ENCODE data around the gene CFAP157.
A peak's percentile ranks its signal among the peaks of the same experiment; 100 is the strongest.

The CFAP157 gene

GRCh38 chr9:127683723-127684122 lies 23.1 kb upstream of the CFAP157 start:
- no peak for DNase-seq
- Mint-ChIP-seq H3K27me3 (no peaks in the 10 kb centered on the region), H3K4me3 (no peak overlapping the region), H3K27ac (no peak overlapping the region), H3K9me3 (no peaks in the 10 kb centered on the region), H3K36me3 (ENCODE audit: low read depth) (peaks cover 1% of the 10 kb centered on the region), H3K4me1 (no peaks in the 10 kb centered on the region)
- ATAC-seq, result no peak

DNA sequence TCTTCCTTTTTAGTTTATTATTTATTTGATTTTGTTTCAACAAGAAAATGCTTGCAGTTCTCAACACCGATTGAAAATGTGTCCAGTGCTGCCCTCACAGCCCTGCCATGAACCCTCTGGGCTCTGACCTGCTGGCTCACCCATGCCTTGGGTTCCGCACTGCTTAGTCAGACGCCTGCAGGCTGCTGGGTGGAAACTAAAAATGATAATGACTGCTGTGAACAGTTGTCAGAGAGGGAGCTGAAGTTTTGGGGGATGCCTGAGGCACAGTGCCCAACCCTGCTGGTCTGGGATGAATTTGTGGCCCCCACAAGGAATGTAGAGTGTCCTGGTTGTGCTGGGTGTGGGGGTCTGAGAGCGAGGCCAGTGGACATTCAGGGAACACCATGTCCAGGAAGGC lies 22.2 kb upstream of the CFAP157 start:
- Mint-ChIP-seq H3K27me3 (no peaks in the 10 kb centered on the region), H3K36me3 (ENCODE audit: low read depth) (peaks cover 1% of the 10 kb centered on the region), H3K4me1 (no peaks in the 10 kb centered on the region), H3K4me3 (no peak overlapping the region), H3K9me3 (no peaks in the 10 kb centered on the region), H3K27ac (no peak overlapping the region)
- ATAC-seq, result no peak
- no peak for DNase-seq

- DNase-seq, result no peak
- ATAC-seq, result no peak
- H3K27me3 Mint-ChIP-seq, result no peaks in the 10 kb centered on the region
- H3K4me3 Mint-ChIP-seq, result no peak overlapping the region
- H3K27ac Mint-ChIP-seq, result no peak overlapping the region
- H3K36me3 Mint-ChIP-seq (ENCODE audit: low read depth), result peaks cover 1% of the 10 kb centered on the region
- H3K4me1 Mint-ChIP-seq, result no peaks in the 10 kb centered on the region
- no peaks in the 10 kb centered on the region for H3K9me3 Mint-ChIP-seq
Measured at GRCh38 chr9:127686461-127687393, 20.1 kb upstream of the CFAP157 start.

DNA sequence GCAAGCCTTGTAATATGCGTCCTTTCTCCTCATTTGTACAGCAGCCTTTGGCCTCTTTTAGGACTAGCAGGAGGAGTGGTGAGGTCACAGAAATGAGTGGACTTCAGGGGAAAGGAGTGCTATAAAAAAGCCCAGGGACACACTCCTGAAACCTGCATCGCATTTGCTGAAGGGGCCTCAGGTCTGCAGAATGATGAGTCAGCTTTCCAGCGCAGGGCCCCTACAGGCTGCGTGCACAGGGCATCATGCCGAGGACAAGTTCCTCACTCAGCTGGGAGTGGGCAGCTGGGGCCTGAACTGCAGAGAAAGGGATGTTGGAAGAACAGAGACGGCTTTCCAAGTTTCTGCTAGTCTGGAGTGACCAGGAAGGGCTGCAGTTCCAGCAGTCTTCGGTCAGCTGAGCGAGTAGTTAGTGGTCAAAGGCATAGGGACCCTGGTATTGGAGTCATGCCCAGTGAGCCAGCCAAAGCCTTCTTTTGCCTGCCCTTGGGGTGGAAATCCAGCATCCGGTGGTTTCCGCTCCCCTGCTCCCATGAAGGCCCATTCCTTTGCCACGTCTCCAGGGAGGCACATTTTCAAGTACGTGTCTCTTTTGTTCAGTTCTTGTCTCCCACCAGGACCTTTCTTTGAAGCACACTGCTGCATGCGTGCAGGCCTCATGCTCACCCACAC lies 17.3 kb upstream of the CFAP157 start:
- Mint-ChIP-seq H3K4me1 (no peaks in the 10 kb centered on the region), H3K27ac (no peak overlapping the region), H3K36me3 (ENCODE audit: low read depth) (peaks cover 1% of the 10 kb centered on the region), H3K27me3 (no peaks in the 10 kb centered on the region), H3K9me3 (no peaks in the 10 kb centered on the region), H3K4me3 (no peak overlapping the region)
- ATAC-seq (no peak), DNase-seq (no peak)

DNA sequence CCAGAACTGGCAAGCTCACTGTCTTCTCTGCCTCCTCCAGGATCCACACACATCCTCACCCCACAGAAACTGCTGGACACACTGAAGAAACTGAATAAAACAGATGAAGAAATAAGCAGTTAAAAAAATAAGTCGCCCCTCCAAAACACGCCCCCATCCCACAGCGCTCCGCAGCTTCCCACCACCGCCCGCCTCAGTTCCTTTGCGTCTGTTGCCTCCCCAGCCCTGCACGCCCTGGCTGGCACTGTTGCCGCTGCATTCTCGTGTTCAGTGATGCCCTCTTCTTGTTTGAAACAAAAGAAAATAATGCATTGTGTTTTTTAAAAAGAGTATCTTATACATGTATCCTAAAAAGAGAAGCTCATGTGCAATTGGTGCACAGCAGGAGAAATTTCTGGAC lies 16.1 kb upstream of the CFAP157 start:
- DNase-seq, result no peak
- Mint-ChIP-seq H3K36me3 (ENCODE audit: low read depth) (peaks cover 1% of the 10 kb centered on the region), H3K27me3 (no peaks in the 10 kb centered on the region), H3K9me3 (no peaks in the 10 kb centered on the region), H3K4me3 (no peak overlapping the region), H3K4me1 (no peaks in the 10 kb centered on the region), H3K27ac (no peak overlapping the region)
- no peak for ATAC-seq

GRCh38 chr9:127692071-127692470 lies 14.7 kb upstream of the CFAP157 start:
- ATAC-seq (no peak), DNase-seq (no peak)
- no peaks in the 10 kb centered on the region for H3K27me3 Mint-ChIP-seq
- no peaks in the 10 kb centered on the region for H3K9me3 Mint-ChIP-seq
- no peaks in the 10 kb centered on the region for H3K4me1 Mint-ChIP-seq
- H3K27ac Mint-ChIP-seq, result no peak overlapping the region
- no peaks in the 10 kb centered on the region for H3K36me3 Mint-ChIP-seq (ENCODE audit: low read depth)
- no peak overlapping the region for H3K4me3 Mint-ChIP-seq

DNA sequence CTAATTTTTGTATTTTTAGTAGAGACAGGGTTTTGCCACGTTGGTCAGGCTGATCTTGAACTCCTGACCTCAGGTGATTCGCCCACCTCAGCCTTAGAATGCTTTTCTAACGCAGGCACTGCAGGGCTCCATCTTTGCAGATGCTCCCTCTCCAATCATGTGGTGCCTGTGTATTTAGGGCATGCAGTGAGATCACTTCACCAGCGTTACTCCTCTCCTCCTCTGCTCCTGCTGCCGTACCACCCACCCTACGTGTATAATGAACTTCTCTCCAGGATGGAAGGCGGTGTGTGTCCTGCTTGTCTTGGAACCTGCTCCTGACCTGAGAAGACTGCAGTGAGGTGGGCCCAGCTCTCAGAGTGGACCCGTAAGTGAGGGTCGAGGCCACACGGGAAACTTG lies 13.6 kb upstream of the CFAP157 start:
- H3K36me3 Mint-ChIP-seq (ENCODE audit: low read depth), result no peaks in the 10 kb centered on the region
- H3K4me3 Mint-ChIP-seq, result no peak overlapping the region
- no peak overlapping the region for H3K27ac Mint-ChIP-seq
- ATAC-seq, result no peak
- no peak for DNase-seq
- no peaks in the 10 kb centered on the region for H3K27me3 Mint-ChIP-seq
- no peaks in the 10 kb centered on the region for H3K9me3 Mint-ChIP-seq
- H3K4me1 Mint-ChIP-seq, result peaks cover under 1% of the 10 kb centered on the region

DNA sequence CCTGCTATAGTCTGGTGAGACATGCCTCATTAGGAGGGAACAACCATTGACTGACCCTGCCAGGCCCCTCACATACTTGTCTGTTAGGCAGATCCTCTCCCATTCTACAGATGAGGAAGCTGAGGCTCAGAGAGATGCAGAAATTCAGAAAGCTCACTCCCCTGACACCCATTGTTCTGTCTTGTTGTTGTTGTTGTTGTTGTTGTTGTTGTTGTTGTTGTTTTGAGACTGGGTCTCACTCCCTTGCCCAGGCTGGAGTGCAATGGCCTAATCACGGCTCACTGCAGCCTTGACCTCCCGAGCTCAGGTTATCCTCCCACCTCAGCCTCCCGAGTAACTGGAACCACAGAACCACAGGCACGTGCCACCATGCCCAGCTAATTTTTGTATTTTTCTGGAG lies 13.1 kb upstream of the CFAP157 start:
- ATAC-seq (no peak), DNase-seq (no peak)
- H3K4me3 Mint-ChIP-seq, result no peak overlapping the region
- H3K27ac Mint-ChIP-seq, result no peak overlapping the region
- H3K9me3 Mint-ChIP-seq, result no peaks in the 10 kb centered on the region
- H3K27me3 Mint-ChIP-seq, result no peaks in the 10 kb centered on the region
- H3K4me1 Mint-ChIP-seq, result peaks cover 2% of the 10 kb centered on the region
- no peaks in the 10 kb centered on the region for H3K36me3 Mint-ChIP-seq (ENCODE audit: low read depth)

GRCh38 chr9:127694890-127695720 lies 11.7 kb upstream of the CFAP157 start:
- H3K4me3 Mint-ChIP-seq, result no peak overlapping the region
- no peak for DNase-seq
- no peak overlapping the region for H3K27ac Mint-ChIP-seq
- no peaks in the 10 kb centered on the region for H3K36me3 Mint-ChIP-seq (ENCODE audit: low read depth)
- no peaks in the 10 kb centered on the region for H3K27me3 Mint-ChIP-seq
- no peak for ATAC-seq
- no peaks in the 10 kb centered on the region for H3K9me3 Mint-ChIP-seq
- peaks cover 14% of the 10 kb centered on the region for H3K4me1 Mint-ChIP-seq

DNA sequence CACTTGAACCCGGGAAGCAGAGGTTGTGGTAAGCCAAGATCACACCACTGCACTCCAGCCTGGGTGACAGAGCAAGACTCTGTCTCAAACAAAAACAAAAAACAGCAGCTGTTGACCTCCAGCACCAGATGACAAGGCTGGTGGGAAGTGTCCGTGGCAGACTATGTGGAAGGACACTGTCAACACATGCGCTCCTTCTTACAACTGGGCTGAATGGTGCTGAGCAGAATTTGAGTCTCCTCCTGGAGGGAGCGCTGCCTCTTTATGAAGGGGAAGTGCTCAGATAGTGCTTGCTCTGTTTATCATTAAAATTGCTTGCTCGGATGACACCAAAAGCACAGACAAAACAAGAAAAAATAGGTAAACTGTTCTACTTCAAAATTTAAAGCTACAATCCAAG lies 9.2 kb upstream of the CFAP157 start:
- H3K9me3 Mint-ChIP-seq, result no peaks in the 10 kb centered on the region
- H3K27ac Mint-ChIP-seq, result no peak overlapping the region
- H3K27me3 Mint-ChIP-seq, result no peaks in the 10 kb centered on the region
- H3K36me3 Mint-ChIP-seq (ENCODE audit: low read depth), result no peaks in the 10 kb centered on the region
- ATAC-seq (no peak), DNase-seq (no peak)
- peaks cover 16% of the 10 kb centered on the region for H3K4me1 Mint-ChIP-seq
- H3K4me3 Mint-ChIP-seq, result no peak overlapping the region

DNA sequence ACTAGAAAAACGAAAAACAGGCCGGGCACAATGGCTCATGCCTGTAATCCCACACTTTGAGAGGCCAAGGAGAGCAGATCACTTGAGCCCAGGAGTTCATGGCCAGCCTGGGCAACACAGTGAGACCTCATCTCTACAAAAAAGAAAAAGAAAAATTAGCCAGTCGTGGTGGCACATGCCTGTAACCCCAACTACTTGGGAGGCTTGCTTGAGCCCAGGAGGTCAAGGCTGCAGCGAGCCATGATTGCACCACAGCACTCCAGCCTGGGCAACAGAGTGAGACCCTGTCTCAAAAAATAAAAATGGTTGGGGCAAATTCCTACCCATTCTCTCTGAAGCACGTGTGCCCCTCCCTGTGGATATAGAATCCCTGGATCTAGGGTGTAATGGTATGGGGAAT lies 8.4 kb upstream of the CFAP157 start:
- Mint-ChIP-seq H3K27ac (no peak overlapping the region), H3K4me1 (peaks cover 16% of the 10 kb centered on the region), H3K27me3 (no peaks in the 10 kb centered on the region), H3K9me3 (no peaks in the 10 kb centered on the region), H3K4me3 (no peak overlapping the region), H3K36me3 (ENCODE audit: low read depth) (no peaks in the 10 kb centered on the region)
- DNase-seq (no peak), ATAC-seq (no peak)

DNA sequence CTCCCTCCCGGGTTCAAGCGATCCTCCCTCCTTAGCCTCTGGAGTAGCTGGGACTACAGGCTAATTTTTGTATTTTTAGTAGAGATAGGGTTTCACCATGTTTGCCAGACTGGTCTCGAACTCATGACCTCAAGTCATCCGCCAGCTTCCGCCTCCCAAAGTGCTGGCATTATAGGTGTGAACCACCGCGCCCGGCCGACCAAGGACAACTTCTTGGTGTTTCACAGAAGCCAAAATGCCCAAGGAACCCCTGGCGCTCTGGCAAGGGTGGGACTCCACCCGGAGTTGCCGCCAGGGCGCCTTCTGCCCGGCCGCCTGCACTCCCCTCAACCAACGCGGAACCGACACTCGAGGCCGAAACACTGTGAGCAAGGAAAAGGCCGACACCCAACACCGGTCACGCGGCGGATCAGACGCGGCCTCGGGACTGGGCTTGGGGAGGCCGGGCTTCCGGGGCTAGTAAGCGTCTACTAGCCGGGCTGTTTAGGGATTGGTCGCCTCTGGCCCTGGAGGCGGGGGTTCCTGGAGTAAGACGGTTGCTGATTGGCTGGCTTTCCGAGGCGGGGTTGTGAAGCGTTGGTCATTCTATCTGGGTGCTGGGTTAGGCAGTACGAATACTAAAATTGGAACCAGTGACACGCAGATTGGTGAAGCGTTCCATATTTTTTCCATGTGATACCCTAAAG lies 7.7 kb upstream of the CFAP157 start:
- Mint-ChIP-seq H3K4me3 (peak overlapping the region; percentile 71), H3K9me3 (no peaks in the 10 kb centered on the region), H3K36me3 (ENCODE audit: low read depth) (no peaks in the 10 kb centered on the region), H3K4me1 (peaks cover 16% of the 10 kb centered on the region), H3K27me3 (no peaks in the 10 kb centered on the region), H3K27ac (peak overlapping the region; percentile 35)
- peak; percentile 90 for DNase-seq
- ATAC-seq, result peak; percentile 99

DNA sequence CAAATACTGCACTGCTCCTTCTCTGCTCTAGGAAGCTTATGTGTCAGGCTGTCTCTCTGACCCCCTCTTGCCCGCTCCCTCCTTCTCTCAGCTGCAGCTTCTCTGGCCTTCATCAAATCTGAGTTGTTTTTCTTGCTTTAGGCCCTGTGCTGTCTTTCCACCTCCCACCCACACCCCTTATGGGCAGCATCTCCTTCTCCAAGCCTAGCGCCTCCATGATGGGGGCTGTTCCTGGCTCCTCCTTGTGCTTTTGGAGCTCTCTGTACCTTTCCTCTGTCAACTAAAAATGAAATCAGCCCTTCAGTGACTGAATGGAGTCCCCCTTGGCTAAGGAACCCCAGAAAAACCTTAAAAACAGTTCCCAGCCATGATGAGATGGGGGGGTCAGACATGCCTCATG lies 6.6 kb upstream of the CFAP157 start:
- H3K27me3 Mint-ChIP-seq, result no peaks in the 10 kb centered on the region
- DNase-seq, result no peak
- H3K9me3 Mint-ChIP-seq, result no peaks in the 10 kb centered on the region
- no peaks in the 10 kb centered on the region for H3K36me3 Mint-ChIP-seq (ENCODE audit: low read depth)
- ATAC-seq, result no peak
- peak overlapping the region; percentile 11 for H3K4me3 Mint-ChIP-seq
- no peak overlapping the region for H3K27ac Mint-ChIP-seq
- H3K4me1 Mint-ChIP-seq, result peaks cover 16% of the 10 kb centered on the region

DNA sequence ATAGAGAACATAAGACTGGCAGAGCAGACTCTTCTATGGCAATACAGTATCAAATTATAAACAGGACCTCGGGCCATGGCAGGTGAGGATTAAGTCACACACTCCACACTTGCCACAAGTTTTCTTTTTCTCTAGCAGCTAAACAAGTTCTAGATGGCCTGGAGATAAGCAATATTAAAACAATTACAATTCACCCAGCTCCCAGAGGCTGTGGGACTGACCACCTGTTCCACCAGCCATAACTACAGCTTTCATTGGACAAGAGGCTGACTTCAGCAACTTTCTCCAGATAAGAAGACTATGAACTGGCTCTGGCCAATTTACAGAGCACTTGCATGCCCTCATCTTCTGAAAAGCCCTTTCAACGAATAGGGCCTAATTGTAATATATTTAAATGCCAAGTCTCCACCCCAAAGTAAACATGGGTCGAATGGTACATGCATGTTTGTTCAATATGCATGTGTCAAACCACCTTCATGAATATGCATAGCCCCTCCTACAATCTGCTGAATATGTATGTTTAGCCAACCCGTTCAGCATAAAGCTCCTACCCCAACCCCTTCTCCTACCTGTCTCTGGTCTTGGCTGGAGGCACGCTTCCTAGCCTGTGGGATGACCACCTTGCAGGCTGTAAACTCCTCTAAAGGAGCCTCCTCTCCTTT lies 6.1 kb upstream of the CFAP157 start:
- no peak overlapping the region for H3K4me3 Mint-ChIP-seq

More for the DNA sequence above, 6.1 kb upstream of the CFAP157 start:
- no peak for DNase-seq
- Mint-ChIP-seq H3K9me3 (no peaks in the 10 kb centered on the region), H3K27ac (no peak overlapping the region), H3K27me3 (no peaks in the 10 kb centered on the region), H3K4me1 (peaks cover 16% of the 10 kb centered on the region), H3K36me3 (ENCODE audit: low read depth) (no peaks in the 10 kb centered on the region)
- no peak for ATAC-seq
